Trophoblast cell (in vitro differentiated cells and primary cell): Measurements from ENCODE around the gene PLB1.

ENCODE experiments used
- DNase-seq, 2 donors: peaks; one replicate each; pipeline ENCODE4 v3.0.0-alpha.2; 2016
- H2AFZ ChIP-seq: 2 replicates; pipeline ENCODE4 v1.6.1; 2013; ENCODE audit warnings: low read length, moderate library complexity, mild to moderate bottlenecking; ENCODE audit not compliant: insufficient read depth, poor library complexity
- H2AK5ac ChIP-seq: 2 replicates; pipeline ENCODE4 v1.6.1; 2013; ENCODE audit warnings: mild to moderate bottlenecking, low read length
- H2BK120ac ChIP-seq: 2 replicates; pipeline ENCODE4 v1.6.1; 2013; ENCODE audit warnings: low read length, mild to moderate bottlenecking, moderate library complexity; ENCODE audit not compliant: insufficient read depth, poor library complexity
- H2BK12ac ChIP-seq: 2 replicates; pipeline ENCODE4 v1.6.1; 2013; ENCODE audit warnings: mild to moderate bottlenecking, low read length, moderate library complexity
- H2BK5ac ChIP-seq: 2 replicates; pipeline ENCODE4 v1.6.1; 2013; ENCODE audit warnings: low read length, low read depth, moderate library complexity, mild to moderate bottlenecking; ENCODE audit not compliant: poor library complexity
- H3K14ac ChIP-seq: 2 replicates; pipeline ENCODE4 v1.6.1; 2013; ENCODE audit warnings: mild to moderate bottlenecking, low read length
- H3K18ac ChIP-seq: 2 replicates; pipeline ENCODE4 v1.6.1; 2013; ENCODE audit warnings: mild to moderate bottlenecking, low read length
- H3K23ac ChIP-seq: 2 replicates; pipeline ENCODE4 v1.6.1; 2013; ENCODE audit warnings: low read length
- H3K27ac ChIP-seq: 2 replicates; pipeline ENCODE4 v1.5.1; 2013; ENCODE audit warnings: low read depth, mild to moderate bottlenecking, inconsistent platforms, low read length, moderate library complexity
- H3K27me3 ChIP-seq: 2 replicates; pipeline ENCODE4 v1.6.1; 2013; ENCODE audit warnings: inconsistent platforms, mild to moderate bottlenecking, low read length, moderate library complexity; ENCODE audit not compliant: insufficient read depth
- H3K36me3 ChIP-seq, 2 experiments: 1 replicate in 1 of 2; 2 replicates in 1 of 2; pipeline ENCODE4 v1.6.1; 2013; ENCODE audit warnings: low read length in 2 of 2, mild to moderate bottlenecking in 2 of 2, moderate library complexity in 1 of 2; ENCODE audit not compliant: insufficient read depth in 2 of 2, control insufficient read depth in 1 of 2
- H3K4ac ChIP-seq: 2 replicates; pipeline ENCODE4 v1.6.1; 2013; ENCODE audit warnings: low read depth, mild to moderate bottlenecking, low read length, moderate library complexity
- H3K4me1 ChIP-seq, 2 experiments: 1 replicate in 1 of 2; 2 replicates in 1 of 2; pipeline ENCODE4 v1.6.1; 2013; ENCODE audit warnings: low read length in 2 of 2, mild to moderate bottlenecking in 2 of 2, moderate library complexity in 1 of 2; ENCODE audit not compliant: insufficient read depth in 2 of 2, control insufficient read depth in 1 of 2
- H3K4me2 ChIP-seq: 2 replicates; pipeline ENCODE4 v1.6.1; 2013; ENCODE audit warnings: inconsistent platforms, mild to moderate bottlenecking, low read length, moderate library complexity
- H3K4me3 ChIP-seq: 2 replicates; pipeline ENCODE4 v1.5.1; 2013; ENCODE audit warnings: mild to moderate bottlenecking, low read depth, low read length, inconsistent platforms
- H3K79me1 ChIP-seq: one replicate; pipeline ENCODE4 v1.6.1; 2013; ENCODE audit warnings: low read length
- H3K79me2 ChIP-seq: 2 replicates; pipeline ENCODE4 v1.6.1; 2013; ENCODE audit warnings: low read length, mild to moderate bottlenecking; ENCODE audit not compliant: control insufficient read depth, insufficient read depth, poor library complexity
- H3K9ac ChIP-seq: 2 replicates; pipeline ENCODE4 v1.6.1; 2013; ENCODE audit warnings: mild to moderate bottlenecking, low read length
- H3K9me3 ChIP-seq: 2 replicates; pipeline ENCODE4 v1.6.1; 2013; ENCODE audit warnings: low read depth, mild to moderate bottlenecking, control low read depth, inconsistent platforms, low read length; ENCODE audit not compliant: insufficient read depth
- H4K12ac ChIP-seq: 2 replicates; pipeline ENCODE4 v1.6.1; 2013; ENCODE audit warnings: low read depth, mild to moderate bottlenecking, low read length, moderate library complexity
- H4K8ac ChIP-seq: 2 replicates; pipeline ENCODE4 v1.6.1; 2013; ENCODE audit warnings: low read depth, mild to moderate bottlenecking, low read length, moderate library complexity
- H4K91ac ChIP-seq: one replicate; pipeline ENCODE4 v1.6.1; 2013; ENCODE audit warnings: low read depth, mild to moderate bottlenecking, low read length, moderate library complexity
- WGBS: extraction: QIAGEN DNeasy Blood & Tissue Kit; methylation state at CpG from one replicate; pipeline ENCODE4 v1.1.7; 2013; ENCODE audit warnings: missing lambda C conversion rate; ENCODE audit not compliant: insufficient read length, insufficient coverage; ENCODE audit errors: extremely low coverage; 5-methylcytosine and 5-hydroxymethylcytosine counted together

Gene PLB1

GRCh38 chr2:28593160-28593755 is 97.4 kb downstream of the PLB1 start:
- H4K12ac ChIP-seq, result no peak overlapping the region
- H3K4me2 ChIP-seq, result no peak overlapping the region
- WGBS, result no CpG with 5 or more reads among the region's 11 CpGs
- H3K27ac ChIP-seq, result no peak overlapping the region
- H3K36me3 ChIP-seq, result no peaks in the 10 kb centered on the region
- no peaks in the 10 kb centered on the region for H3K27me3 ChIP-seq
- no peak overlapping the region for H3K4ac ChIP-seq
- no peak overlapping the region for H3K4me3 ChIP-seq
- H3K23ac ChIP-seq, result no peak overlapping the region
- peaks cover 18% of the 10 kb centered on the region for H3K79me1 ChIP-seq
- no peak overlapping the region for H2AFZ ChIP-seq
- no peak overlapping the region for H4K8ac ChIP-seq
- peak overlapping the region; percentile 56 for H2BK120ac ChIP-seq
- H2AK5ac ChIP-seq, result peak overlapping the region; percentile 84
- peak overlapping the region; percentile 32 for H2BK5ac ChIP-seq
- H3K9me3 ChIP-seq, result no peaks in the 10 kb centered on the region
- no peak overlapping the region for H3K9ac ChIP-seq
- peaks cover 2% of the 10 kb centered on the region for H3K79me2 ChIP-seq
- H3K14ac ChIP-seq, result peak overlapping the region; percentile 62
- no peak overlapping the region for H4K91ac ChIP-seq
- peak overlapping the region; percentile 74 for H2BK12ac ChIP-seq
- no peak for DNase-seq
- peaks cover 8 to 14% of the 10 kb centered on the region in 2 experiments for H3K4me1 ChIP-seq
- H3K18ac ChIP-seq, result no peak overlapping the region

GRCh38 chr2:28594000-28594331 is 98.1 kb downstream of the PLB1 start:
- Histone ChIP-seq H4K12ac (no peak overlapping the region), H3K27me3 (no peaks in the 10 kb centered on the region), H4K8ac (no peak overlapping the region), H3K9me3 (no peaks in the 10 kb centered on the region), H2BK12ac (peak overlapping the region; percentile 55), H3K18ac (no peak overlapping the region), H3K23ac (no peak overlapping the region), H3K79me2 (peaks cover 2% of the 10 kb centered on the region), H2AK5ac (no peak overlapping the region), H2AFZ (peak overlapping the region; percentile 15), H3K4me3 (no peak overlapping the region), H2BK5ac (peak overlapping the region; percentile 26), H3K4ac (peak overlapping the region; percentile 16), H3K27ac (no peak overlapping the region), H3K79me1 (peaks cover 22% of the 10 kb centered on the region), H4K91ac (peak overlapping the region; percentile 64), H3K14ac (peak overlapping the region; percentile 7), H3K36me3 (no peaks in the 10 kb centered on the region), H3K4me1 (peaks cover 6 to 12% of the 10 kb centered on the region in 2 experiments), H3K9ac (no peak overlapping the region), H3K4me2 (no peak overlapping the region), H2BK120ac (peak overlapping the region; percentile 26)
- WGBS, result no CpG with 5 or more reads among the region's 9 CpGs
- DNase-seq, result no peak

GRCh38 chr2:28594332-28595108 is 98.7 kb downstream of the PLB1 start:
- peak overlapping the region; percentile 95 for H2BK5ac ChIP-seq
- H3K36me3 ChIP-seq, result no peaks in the 10 kb centered on the region
- no peak overlapping the region for H3K4me3 ChIP-seq
- H4K12ac ChIP-seq, result peak overlapping the region; percentile 81
- H3K23ac ChIP-seq, result no peak overlapping the region
- no peak overlapping the region for H3K9ac ChIP-seq
- H4K8ac ChIP-seq, result peak overlapping the region; percentile 89
- DNase-seq, result peak; percentile 89 to 98
- peak overlapping the region; percentile 99 for H2BK12ac ChIP-seq
- peak overlapping the region; percentile 89 for H3K18ac ChIP-seq
- H3K79me1 ChIP-seq, result peaks cover 24% of the 10 kb centered on the region
- peak overlapping the region; percentile 92 for H4K91ac ChIP-seq
- peaks cover 6 to 12% of the 10 kb centered on the region in 2 experiments for H3K4me1 ChIP-seq
- no peaks in the 10 kb centered on the region for H3K27me3 ChIP-seq
- H3K27ac ChIP-seq, result peak overlapping the region; percentile 90
- peak overlapping the region; percentile 90 for H3K4ac ChIP-seq
- H3K79me2 ChIP-seq, result peaks cover 2% of the 10 kb centered on the region
- WGBS, result no CpG with 5 or more reads among the region's 20 CpGs
- peaks cover 3% of the 10 kb centered on the region for H3K9me3 ChIP-seq
- H3K14ac ChIP-seq, result peak overlapping the region; percentile 98
- peak overlapping the region; percentile 68 for H2AFZ ChIP-seq
- peak overlapping the region; percentile 96 for H2BK120ac ChIP-seq
- H3K4me2 ChIP-seq, result no peak overlapping the region
- peak overlapping the region; percentile 86 for H2AK5ac ChIP-seq

- no peak overlapping the region for H3K4me2 ChIP-seq
- H3K27ac ChIP-seq, result peak overlapping the region; percentile 90
- no CpG with 5 or more reads among the region's 4 CpGs for WGBS
- no peak overlapping the region for H3K4me3 ChIP-seq
- peak overlapping the region; percentile 68 for H2BK12ac ChIP-seq
- H4K12ac ChIP-seq, result no peak overlapping the region
- H3K79me2 ChIP-seq, result peaks cover 2% of the 10 kb centered on the region
- peak overlapping the region; percentile 95 for H2BK5ac ChIP-seq
- peaks cover 24% of the 10 kb centered on the region for H3K79me1 ChIP-seq
- no peak overlapping the region for H2BK120ac ChIP-seq
- DNase-seq, result no peak
- no peak overlapping the region for H3K18ac ChIP-seq
- no peaks in the 10 kb centered on the region for H3K36me3 ChIP-seq
- no peak overlapping the region for H3K23ac ChIP-seq
- H3K4ac ChIP-seq, result no peak overlapping the region
- peak overlapping the region; percentile 86 for H2AK5ac ChIP-seq
- no peaks in the 10 kb centered on the region for H3K27me3 ChIP-seq
- no peak overlapping the region for H2AFZ ChIP-seq
- H3K9me3 ChIP-seq, result peaks cover 3% of the 10 kb centered on the region
- H4K91ac ChIP-seq, result peak overlapping the region; percentile 55
- peaks cover 6 to 12% of the 10 kb centered on the region in 2 experiments for H3K4me1 ChIP-seq
- no peak overlapping the region for H4K8ac ChIP-seq
- H3K9ac ChIP-seq, result no peak overlapping the region
- H3K14ac ChIP-seq, result peak overlapping the region; percentile 98
Observed at GRCh38 chr2:28595323-28595722, 99.5 kb downstream of the PLB1 start.
